ENCODE measurements around the gene ANAPC4.

The ANAPC4 gene

GRCh38 chr4:25378437-25378743 lies 1.3 kb downstream of the ANAPC4 start:
- no peak for DNase-seq

GRCh38 chr4:25379591-25379990 lies 2.5 kb downstream of the ANAPC4 start:
- no peak for DNase-seq

- no peak for DNase-seq
Measured at GRCh38 chr4:25383647-25384046, 6.6 kb downstream of the ANAPC4 start.

- no peak for DNase-seq
Measured at GRCh38 chr4:25386926-25387325, 9.9 kb downstream of the ANAPC4 start.

GRCh38 chr4:25397305-25397704 lies 20.2 kb downstream of the ANAPC4 start:
- DNase-seq: no peak

- DNase-seq: no peak
Measured at GRCh38 chr4:25399510-25399909, 22.4 kb downstream of the ANAPC4 start.

GRCh38 chr4:25401066-25401465 lies 24.0 kb downstream of the ANAPC4 start:
- DNase-seq: no peak

- no peak for DNase-seq
Measured at GRCh38 chr4:25402521-25402920, 25.5 kb downstream of the ANAPC4 start.

- no peak for DNase-seq
Measured at GRCh38 chr4:25403699-25404098, 26.6 kb downstream of the ANAPC4 start.

GRCh38 chr4:25405453-25405852 lies 28.4 kb downstream of the ANAPC4 start:
- no peak for DNase-seq

- DNase-seq: no peak
Measured at GRCh38 chr4:25406081-25406692, 29.1 kb downstream of the ANAPC4 start.

- DNase-seq: no peak
Measured at GRCh38 chr4:25410820-25411529, 33.9 kb downstream of the ANAPC4 start.

- DNase-seq: no peak
Measured at GRCh38 chr4:25413261-25413660, 36.2 kb downstream of the ANAPC4 start.

- DNase-seq: no peak
Measured at GRCh38 chr4:25417014-25417413, 40.0 kb downstream of the ANAPC4 start.

GRCh38 chr4:25420931-25421330 lies 43.9 kb downstream of the ANAPC4 start:
- DNase-seq: no peak

- DNase-seq: no peak
Measured at GRCh38 chr4:25421816-25422525, 44.9 kb downstream of the ANAPC4 start.

- DNase-seq: no peak
Measured at GRCh38 chr4:25423548-25423947, 46.5 kb downstream of the ANAPC4 start.

- DNase-seq: no peak
Measured at GRCh38 chr4:25424539-25425228, 47.6 kb downstream of the ANAPC4 start.

GRCh38 chr4:25425361-25425760 lies 48.3 kb downstream of the ANAPC4 start:
- DNase-seq: no peak

- no peak for DNase-seq
Measured at GRCh38 chr4:25427871-25428270, 50.8 kb downstream of the ANAPC4 start.

- no peak for DNase-seq
Measured at GRCh38 chr4:25430630-25431029, 53.6 kb downstream of the ANAPC4 start.

- no peak for DNase-seq
Measured at GRCh38 chr4:25433966-25434827, 57.1 kb downstream of the ANAPC4 start.

GRCh38 chr4:25437926-25438325 lies 60.9 kb downstream of the ANAPC4 start:
- no peak for DNase-seq
